Measurements from ENCODE around the gene SLC10A7.
A peak's percentile ranks its signal among the peaks of the same experiment; 100 is the strongest.

SLC10A7 gene

DNA sequence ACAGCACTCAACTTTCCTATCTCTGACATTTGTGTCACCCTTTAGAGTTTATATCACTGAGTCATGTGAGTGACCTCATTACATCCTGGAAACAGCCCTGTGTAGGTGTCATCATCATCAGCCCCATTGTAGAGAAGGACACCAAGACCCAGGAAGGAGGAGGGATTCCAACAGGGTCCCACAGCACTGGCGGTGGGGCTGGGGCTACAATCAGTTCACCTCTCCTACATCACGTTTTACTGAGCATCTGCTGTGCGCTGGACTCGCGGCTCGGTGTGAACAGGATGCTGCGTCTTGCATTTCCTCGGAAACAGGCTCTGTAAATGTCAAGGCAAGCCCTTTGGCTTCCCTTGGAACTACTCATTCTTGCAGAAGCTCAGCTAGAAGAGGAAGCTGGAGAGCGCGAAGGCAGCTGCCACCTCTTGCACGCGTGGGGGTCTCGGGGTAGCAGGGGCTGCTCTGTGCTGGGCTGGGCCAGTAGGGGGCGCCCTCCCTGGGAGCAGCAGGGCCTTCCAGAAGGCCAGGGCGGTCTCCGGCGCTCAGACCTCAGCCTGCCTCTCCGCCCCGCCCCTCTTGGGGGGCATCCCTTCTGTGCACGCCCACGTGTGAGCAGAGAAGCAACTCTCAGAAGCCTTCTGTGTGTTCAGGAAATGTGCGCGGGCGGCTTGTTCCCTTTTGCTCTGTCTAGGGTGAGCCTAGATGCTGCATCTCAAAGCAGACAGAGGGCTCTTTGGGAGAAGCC is 278.4 kb downstream of the SLC10A7 start:
- no peaks in the 10 kb centered on the region for H3K27me3 ChIP-seq
- H3K27ac ChIP-seq = peak overlapping the region; percentile 81
- no peaks in the 10 kb centered on the region for H3K9me3 ChIP-seq
- no peak for DNase-seq
- H3K4me3 ChIP-seq = no peak overlapping the region
- TF ChIP-seq, protein P1, sequence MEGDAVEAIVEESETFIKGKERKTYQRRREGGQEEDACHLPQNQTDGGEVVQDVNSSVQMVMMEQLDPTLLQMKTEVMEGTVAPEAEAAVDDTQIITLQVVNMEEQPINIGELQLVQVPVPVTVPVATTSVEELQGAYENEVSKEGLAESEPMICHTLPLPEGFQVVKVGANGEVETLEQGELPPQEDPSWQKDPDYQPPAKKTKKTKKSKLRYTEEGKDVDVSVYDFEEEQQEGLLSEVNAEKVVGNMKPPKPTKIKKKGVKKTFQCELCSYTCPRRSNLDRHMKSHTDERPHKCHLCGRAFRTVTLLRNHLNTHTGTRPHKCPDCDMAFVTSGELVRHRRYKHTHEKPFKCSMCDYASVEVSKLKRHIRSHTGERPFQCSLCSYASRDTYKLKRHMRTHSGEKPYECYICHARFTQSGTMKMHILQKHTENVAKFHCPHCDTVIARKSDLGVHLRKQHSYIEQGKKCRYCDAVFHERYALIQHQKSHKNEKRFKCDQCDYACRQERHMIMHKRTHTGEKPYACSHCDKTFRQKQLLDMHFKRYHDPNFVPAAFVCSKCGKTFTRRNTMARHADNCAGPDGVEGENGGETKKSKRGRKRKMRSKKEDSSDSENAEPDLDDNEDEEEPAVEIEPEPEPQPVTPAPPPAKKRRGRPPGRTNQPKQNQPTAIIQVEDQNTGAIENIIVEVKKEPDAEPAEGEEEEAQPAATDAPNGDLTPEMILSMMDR (IDR thresholded peaks at IDR 0.05) = peak in 1 of 2 experiments; percentile 22
- peaks cover 0 to 50% (median 25%) of the 10 kb centered on the region in 4 donors for H3K4me1 ChIP-seq
- no peaks in the 10 kb centered on the region for H3K36me3 ChIP-seq
- intact Hi-C loops (cut with DNase I; ENCODE audit: low total_unique reads) = no loop called here

DNA sequence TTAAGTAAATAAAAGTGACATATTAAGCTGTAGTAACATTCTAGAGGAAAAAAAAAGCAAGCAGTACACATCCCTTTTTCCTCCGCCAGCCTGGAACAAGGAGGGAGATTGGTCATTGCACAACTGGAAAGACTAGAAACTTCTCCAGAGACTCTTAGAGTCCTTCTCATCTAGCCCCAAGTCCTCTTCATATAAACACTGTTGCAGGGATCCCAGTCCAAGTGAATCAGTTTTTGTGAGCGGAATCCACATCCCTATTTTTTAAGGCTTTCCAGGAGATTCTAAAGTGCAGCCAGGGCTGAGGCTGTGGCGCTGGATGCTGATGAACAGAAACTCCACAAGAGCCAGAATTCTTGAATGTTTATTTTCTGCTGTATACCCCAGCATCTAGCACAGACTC is 283.6 kb downstream of the SLC10A7 start:
- Histone ChIP-seq H3K27me3 (no peaks in the 10 kb centered on the region), H3K27ac (no peak overlapping the region), H3K4me3 (no peak overlapping the region), H3K4me1 (peaks cover 0 to 22% (median 14%) of the 10 kb centered on the region in 4 donors), H3K9me3 (no peaks in the 10 kb centered on the region), H3K36me3 (no peaks in the 10 kb centered on the region)
- intact Hi-C loops (cut with DNase I; ENCODE audit: low total_unique reads) = no loop called here
- TF ChIP-seq, protein P1 (IDR thresholded peaks at IDR 0.05) = no peak
- peak in 1 of 2 donors; percentile 47 for DNase-seq

DNA sequence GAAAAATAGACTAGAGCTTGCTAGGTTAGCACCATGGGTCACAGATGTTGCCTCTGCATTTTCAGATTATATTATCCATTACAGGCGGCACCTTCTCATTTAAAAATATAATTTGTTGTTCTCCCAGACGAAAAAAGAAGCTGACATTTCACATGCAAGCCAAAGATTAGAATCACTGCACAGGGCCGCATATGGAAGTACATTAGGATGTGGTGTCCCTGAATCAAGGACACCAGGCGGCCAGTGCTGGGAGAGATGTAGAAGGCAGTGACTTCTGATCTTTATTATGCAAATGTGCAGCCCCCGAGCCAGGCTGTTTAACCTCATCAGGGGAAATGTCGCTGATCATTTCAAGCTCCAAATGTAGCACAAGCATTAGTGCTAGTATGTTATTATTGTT is 284.6 kb downstream of the SLC10A7 start:
- Histone ChIP-seq H3K27me3 (no peaks in the 10 kb centered on the region), H3K4me1 (peaks cover 0 to 12% (median 6%) of the 10 kb centered on the region in 4 donors), H3K9me3 (peaks cover 0 to 6% (median 2%) of the 10 kb centered on the region in 3 donors), H3K4me3 (no peak overlapping the region), H3K36me3 (no peaks in the 10 kb centered on the region), H3K27ac (no peak overlapping the region)
- DNase-seq = no peak
- TF ChIP-seq, protein P1 (IDR thresholded peaks at IDR 0.05) = no peak
- intact Hi-C loops (cut with DNase I; ENCODE audit: low total_unique reads) = no loop called here

- H3K9me3 ChIP-seq = peaks cover 0 to 9% (median 2%) of the 10 kb centered on the region in 3 donors
- peaks cover 0 to 4% (median 2%) of the 10 kb centered on the region in 4 donors for H3K4me1 ChIP-seq
- H3K27ac ChIP-seq = no peak overlapping the region
- H3K27me3 ChIP-seq = no peaks in the 10 kb centered on the region
- no peak for DNase-seq
- no peaks in the 10 kb centered on the region for H3K36me3 ChIP-seq
- intact Hi-C loops (cut with DNase I; ENCODE audit: low total_unique reads) = no loop called here
- H3K4me3 ChIP-seq = no peak overlapping the region
- TF ChIP-seq, protein P1 (IDR thresholded peaks at IDR 0.05) = no peak
These were observed 285.5 kb downstream of the SLC10A7 start for GRCh38 chr4:146236216-146236615.

- TF ChIP-seq, protein P1 (IDR thresholded peaks at IDR 0.05) = no peak
- no peak overlapping the region for H3K27ac ChIP-seq
- H3K4me1 ChIP-seq = no peaks in the 10 kb centered on the region
- H3K27me3 ChIP-seq = no peaks in the 10 kb centered on the region
- DNase-seq = peak in 1 of 2 donors; percentile 39
- no peak overlapping the region for H3K4me3 ChIP-seq
- intact Hi-C loops (cut with DNase I; ENCODE audit: low total_unique reads) = no loop called here
- no peaks in the 10 kb centered on the region for H3K36me3 ChIP-seq
- peaks cover 0 to 9% (median 2%) of the 10 kb centered on the region in 3 donors for H3K9me3 ChIP-seq
These were observed 286.0 kb downstream of the SLC10A7 start for GRCh38 chr4:146235654-146236177.
